Sigmoid colon (tissue), 4 donors: ENCODE data around the gene ASCL3.

ENCODE experiments used
- POLR2A ChIP-seq, 2 donors: fragments of 450-650 bp; IDR thresholded peaks; one replicate each; pipeline ENCODE4 v1.6.1; 2016; ENCODE audit warnings: antibody characterized with exemption in 2 of 2, mild to moderate bottlenecking in 2 of 2, moderate library complexity in 2 of 2
- POLR2AphosphoS5 ChIP-seq, 4 donors: sonication (generic); formaldehyde crosslinking; IDR thresholded peaks; one replicate each; pipeline ENCODE4 v1.6.1; 2017; ENCODE audit warnings: antibody characterized with exemption in 4 of 4
- TF ChIP-seq, protein P1 (sequence below), 4 experiments: fragments of 450-650 bp in 3 of 4; fragments of 200-600 bp in 1 of 4; IDR thresholded peaks; one replicate each; pipeline ENCODE4 v1.5.1; 2016 to 2019; ENCODE audit warnings: antibody characterized with exemption in 4 of 4, mild to moderate bottlenecking in 3 of 4, moderate library complexity in 2 of 4

- TF ChIP-seq POLR2AphosphoS5 (IDR thresholded peaks at IDR 0.05) (no peak), POLR2A (IDR thresholded peaks at IDR 0.05) (no peak)
- TF ChIP-seq, protein P1, sequence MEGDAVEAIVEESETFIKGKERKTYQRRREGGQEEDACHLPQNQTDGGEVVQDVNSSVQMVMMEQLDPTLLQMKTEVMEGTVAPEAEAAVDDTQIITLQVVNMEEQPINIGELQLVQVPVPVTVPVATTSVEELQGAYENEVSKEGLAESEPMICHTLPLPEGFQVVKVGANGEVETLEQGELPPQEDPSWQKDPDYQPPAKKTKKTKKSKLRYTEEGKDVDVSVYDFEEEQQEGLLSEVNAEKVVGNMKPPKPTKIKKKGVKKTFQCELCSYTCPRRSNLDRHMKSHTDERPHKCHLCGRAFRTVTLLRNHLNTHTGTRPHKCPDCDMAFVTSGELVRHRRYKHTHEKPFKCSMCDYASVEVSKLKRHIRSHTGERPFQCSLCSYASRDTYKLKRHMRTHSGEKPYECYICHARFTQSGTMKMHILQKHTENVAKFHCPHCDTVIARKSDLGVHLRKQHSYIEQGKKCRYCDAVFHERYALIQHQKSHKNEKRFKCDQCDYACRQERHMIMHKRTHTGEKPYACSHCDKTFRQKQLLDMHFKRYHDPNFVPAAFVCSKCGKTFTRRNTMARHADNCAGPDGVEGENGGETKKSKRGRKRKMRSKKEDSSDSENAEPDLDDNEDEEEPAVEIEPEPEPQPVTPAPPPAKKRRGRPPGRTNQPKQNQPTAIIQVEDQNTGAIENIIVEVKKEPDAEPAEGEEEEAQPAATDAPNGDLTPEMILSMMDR (IDR thresholded peaks at IDR 0.05), result no peak
Observed at GRCh38 chr11:8933931-8934330, 8.9 kb downstream of the ASCL3 start.
